Epithelial cell of prostate (primary cell): ENCODE measurements around the gene RNF130.
"Not testable (repeated sequence)": the region's sequence is repeated elsewhere in the genome, so short reads cannot be mapped to it uniquely, and the experiment has no call there.

ENCODE experiments used
- DNase-seq: peaks from one replicate; pipeline ENCODE4 v3.0.0-alpha.2; 2011; ENCODE audit warnings: low read depth, low spot score
- H3K27ac ChIP-seq: fragments of 450-650 bp; 2 replicates; pipeline ENCODE4 v1.5.1; 2017; ENCODE audit warnings: mild to moderate bottlenecking

RNF130 gene

DNA sequence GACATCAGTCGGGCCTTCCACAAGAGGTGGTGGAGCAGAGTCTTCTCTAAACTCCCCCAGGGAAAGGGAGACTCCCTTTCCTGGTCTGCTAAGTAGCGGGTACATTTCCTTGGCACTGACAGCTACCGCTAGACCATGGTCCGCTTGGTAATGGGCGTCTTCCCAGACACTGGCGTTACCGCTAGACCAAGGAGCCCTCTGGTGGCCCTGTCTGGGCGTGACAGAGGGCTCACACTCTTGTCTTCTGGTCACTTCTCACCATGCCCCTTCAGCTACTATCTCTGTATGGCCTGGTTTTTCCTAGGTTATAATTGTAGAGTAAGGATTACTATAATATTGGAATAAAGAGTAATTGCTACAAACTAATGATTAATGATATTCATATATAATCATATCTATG is 81.0 kb downstream of the RNF130 start:
- H3K27ac ChIP-seq, DNase-seq: not testable (repeated sequence)

DNA sequence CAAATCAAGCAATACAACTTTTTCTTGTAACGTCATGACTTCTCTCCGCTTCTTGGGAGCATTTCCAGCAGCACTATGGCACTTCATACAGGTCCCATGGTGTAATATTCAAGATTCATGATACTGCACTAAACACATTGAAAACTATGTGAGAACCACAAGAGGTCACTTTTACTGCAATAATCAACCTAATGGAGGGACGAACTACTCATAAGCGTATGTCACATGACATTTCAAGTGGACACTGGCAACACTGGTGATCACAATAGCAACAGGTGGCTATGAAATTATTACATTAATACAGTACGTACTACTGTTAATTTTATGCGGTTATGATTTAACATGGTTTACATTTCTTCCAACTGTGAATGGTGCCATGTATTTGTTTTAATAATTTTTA is 85.2 kb downstream of the RNF130 start:
- no peak for DNase-seq
- no peak overlapping the region for H3K27ac ChIP-seq

DNA sequence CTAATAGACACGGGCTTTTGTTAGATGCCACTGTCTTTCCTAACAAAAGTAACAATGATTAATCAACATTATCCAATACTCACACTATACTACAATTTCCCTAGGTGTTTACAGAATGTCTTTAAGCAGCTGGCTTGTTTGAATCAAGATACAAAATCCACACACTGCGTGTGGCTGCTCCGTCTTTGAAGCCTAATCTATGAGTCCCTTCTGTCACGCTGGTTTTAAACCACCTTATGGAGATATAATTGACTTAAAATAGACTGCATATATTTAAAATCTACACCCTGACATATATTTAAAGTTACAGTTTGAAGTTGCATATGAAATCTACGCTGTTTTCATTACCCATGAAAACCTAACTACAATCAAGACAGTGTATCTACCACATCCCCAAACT is 89.9 kb downstream of the RNF130 start:
- no peak for DNase-seq
- no peak overlapping the region for H3K27ac ChIP-seq

DNA sequence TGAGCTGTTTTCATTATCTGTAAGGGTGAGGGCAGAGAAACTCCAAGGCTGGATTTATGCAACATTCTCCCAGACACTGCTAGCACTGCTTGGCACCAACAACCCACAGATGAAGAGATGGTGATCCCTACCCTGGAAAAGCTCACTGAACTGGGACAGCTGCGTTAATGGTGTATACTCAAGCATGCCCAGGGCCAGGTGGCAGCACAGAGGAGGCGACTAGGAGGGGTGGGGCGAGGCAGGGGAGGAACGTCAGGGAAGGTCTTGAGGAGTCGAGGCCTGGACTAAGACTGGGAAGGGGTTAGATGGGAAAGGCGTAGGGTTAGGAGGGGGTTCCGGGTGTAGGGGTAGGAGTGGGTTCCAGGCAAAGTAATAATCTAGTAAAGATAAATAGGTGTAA is 90.8 kb downstream of the RNF130 start:
- no peak overlapping the region for H3K27ac ChIP-seq
- no peak for DNase-seq

DNA sequence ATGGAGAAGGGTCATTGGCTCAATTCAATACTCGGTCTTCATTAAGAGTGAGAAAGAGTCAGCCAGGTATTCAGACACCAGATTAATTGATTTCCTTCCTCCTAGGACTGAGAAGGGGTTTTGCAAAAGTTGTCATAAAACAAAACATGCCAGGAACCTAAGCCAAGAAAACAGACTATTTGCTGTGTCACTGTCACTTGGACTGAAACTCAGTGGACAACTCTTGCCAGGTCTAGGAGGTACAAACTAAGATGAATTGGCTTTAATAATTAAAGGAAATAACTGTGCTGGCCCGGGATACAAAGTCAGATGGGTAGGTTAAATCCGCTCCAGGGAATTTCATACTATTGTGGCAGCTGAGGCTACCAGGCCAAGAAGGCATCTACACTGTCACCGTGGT is 92.8 kb downstream of the RNF130 start:
- DNase-seq: no peak
- H3K27ac ChIP-seq: no peak overlapping the region

DNA sequence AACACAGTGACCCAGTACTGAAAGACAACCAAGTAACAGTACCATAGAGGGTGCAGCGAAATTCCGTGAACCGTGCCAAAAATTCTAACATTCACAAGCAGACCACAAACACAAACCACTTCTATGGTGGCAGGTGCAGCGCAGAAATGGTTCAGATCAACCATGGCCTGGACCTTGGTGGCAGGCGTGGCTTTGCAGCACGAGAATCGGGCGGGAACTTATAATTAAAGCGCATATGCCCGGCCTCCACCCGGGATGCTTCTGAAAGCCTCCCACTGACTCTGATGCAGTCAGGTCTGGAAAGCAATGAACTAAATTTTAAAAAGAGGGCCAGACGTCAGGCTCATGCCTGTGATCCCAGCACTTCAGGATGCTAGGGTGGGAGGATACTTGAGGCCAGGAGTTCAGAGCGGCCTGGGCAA is 95.8 kb downstream of the RNF130 start:
- DNase-seq: no peak
- H3K27ac ChIP-seq: no peak overlapping the region

DNA sequence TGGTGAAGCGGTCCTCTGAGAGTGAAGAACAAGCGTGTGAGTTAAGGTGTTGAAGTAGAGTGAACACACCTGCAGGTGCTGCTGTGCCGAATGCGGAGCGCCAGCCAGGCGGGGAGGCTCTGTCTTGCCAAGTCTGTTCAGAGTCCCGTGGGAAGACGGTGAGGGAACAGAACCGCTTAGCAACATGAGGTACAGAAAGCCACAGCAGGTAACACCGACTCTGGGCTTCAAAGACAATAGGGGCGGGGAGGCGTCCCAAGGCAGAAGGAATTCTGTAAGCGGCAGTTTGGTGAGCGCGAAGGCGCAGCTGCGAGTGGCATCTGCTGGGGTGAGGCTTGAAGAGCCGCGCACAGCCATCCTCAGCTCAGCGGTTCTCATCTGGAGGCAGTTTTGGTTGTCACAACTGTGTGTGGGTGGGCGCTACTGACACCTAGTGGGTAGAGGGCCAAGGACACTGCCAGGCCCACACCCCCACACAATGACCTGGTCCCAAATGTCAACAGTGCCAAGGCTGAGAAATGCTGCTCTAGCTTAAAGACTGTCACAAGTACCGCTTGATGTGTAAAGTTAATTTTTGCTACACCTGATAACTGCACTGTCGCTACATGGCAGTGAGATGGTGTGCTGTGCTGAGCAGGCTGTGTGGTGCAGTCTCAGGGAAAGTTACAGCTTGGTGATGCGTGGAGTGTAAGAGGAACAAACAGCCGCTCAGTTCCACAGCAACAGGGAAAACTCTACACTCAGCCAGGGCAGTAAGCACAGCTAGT is 96.4 kb downstream of the RNF130 start:
- H3K27ac ChIP-seq: no peak overlapping the region
- no peak for DNase-seq

DNA sequence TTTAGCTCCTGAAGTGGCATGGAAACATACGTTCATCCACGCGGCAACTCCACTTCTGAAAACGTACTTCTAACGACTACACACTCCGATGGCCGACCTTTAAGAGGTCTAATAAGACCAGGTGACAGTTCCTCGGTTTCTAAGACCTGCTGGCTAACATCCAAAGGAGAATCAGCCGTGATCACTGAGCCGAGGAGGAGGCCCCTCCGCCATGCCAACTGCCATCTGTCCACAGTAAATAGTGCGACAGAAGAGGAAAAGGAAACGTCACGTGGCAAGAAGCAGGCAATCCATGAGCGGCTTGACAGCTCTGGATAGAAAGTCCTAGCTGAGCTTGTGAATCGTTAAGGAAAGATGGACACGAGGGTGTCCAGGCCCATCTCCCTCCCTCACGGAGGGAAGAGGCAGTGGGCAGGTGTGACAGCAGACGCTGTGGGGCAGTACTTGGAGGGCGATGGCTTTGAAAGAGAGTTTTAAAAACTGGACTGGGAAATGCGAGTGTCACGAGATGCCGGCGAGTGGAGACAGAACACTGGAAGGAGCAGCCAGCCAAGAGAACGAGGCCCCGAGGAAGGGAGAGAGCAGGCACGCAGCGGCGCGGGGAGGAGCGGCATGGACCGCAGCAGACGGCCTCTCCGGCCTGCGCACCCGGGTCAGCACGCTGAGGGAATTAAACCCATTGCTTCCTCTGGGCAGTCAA is 97.2 kb downstream of the RNF130 start:
- DNase-seq: no peak
- H3K27ac ChIP-seq: no peak overlapping the region

DNA sequence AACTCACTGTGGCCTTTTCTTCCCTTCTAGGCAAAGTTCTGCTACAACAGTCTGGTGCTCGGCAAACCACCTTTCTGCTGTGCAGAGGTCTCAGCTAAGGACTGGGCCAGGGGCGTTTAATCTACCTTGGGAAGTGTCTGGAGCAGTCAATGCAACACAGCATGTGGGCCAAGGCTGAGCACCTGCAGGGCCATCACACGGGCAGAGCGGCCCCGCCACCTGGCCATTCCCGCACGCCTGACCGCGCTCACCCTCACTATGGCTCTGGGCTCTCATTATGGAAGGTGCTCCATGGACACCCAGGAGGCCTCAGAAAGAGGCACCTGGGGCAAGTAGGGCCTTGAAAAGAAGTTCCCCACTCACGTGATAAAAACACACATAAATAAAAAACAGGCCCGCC is 98.2 kb downstream of the RNF130 start:
- no peak for DNase-seq
- no peak overlapping the region for H3K27ac ChIP-seq

DNA sequence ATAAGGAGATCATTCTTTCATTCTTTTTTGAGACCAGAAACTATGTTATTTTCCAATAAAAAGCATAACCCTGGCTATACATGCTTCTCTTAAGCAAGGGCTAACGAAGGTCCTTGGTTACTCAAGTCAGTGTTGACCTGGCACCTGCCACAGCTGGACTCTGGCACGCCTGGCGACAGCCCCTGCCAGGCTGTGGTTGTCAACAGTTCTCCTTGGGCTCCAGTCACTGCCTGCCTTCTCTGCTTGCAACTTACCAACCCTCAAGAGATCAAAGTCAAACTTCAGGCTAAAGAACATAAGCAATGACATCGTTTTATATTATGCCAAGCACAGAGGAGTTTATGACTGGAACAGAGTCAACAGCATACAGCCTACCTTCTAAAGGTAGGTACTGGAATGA is 102.4 kb downstream of the RNF130 start:
- no peak for DNase-seq
- no peak overlapping the region for H3K27ac ChIP-seq

DNA sequence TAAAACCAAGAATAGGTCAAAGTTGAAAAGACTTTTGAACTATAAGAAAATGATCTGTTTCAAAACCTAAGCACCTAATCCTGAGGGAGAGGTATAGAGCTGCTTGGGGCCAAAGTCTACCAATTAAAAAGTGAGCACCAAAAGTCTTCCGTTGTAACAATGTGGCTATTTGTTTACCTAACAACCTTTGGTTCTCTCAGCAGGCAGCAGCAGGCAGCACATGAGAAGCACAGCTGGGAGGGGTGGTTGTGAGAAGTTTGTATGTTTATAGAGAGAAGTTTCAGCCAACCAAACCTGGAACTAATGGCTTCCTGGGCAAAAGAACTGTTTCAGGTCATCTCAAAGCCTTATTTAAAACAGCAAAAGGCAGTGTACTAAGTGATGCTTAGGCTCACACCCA is 104.1 kb downstream of the RNF130 start:
- no peak for DNase-seq
- no peak overlapping the region for H3K27ac ChIP-seq

DNA sequence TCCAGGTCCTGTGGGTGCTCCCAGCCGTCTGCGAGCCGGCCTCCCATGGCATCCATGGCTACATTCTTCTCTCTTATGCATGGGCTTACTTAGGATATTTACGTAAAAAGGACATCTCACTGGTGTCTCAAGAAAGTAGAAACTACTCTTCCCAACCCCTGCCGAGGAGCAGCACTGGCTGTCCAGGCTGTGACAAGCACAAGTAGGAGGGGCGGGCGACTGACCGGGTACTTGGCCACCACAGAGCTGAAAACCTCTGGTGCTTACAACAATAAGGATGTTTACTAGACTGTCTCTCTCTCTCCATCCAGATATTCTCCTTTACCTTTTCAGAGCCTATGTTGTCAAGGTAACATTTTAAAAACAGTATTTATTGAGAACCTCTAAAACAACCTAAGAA is 107.5 kb downstream of the RNF130 start:
- no peak for DNase-seq
- H3K27ac ChIP-seq: no peak overlapping the region

DNA sequence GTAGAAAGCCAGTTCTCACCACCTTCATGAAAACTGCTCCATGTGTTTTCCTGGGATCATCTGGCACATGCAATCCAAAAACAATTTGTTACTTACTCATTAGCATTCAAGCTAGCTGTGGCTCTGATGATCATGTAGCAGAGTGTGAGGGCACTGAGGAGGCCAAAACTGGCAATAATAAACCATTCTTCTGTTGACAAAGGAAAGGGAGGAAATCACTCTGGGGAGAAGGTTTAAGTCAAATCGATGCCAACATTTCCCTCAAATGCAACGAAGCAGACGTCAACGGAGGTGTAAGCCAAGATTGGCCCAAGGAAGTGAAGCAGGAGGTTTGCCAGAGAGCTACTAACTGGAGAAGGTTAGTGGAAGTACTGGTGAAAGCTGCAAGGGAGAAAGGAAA is 108.2 kb downstream of the RNF130 start:
- no peak overlapping the region for H3K27ac ChIP-seq
- DNase-seq: no peak

DNA sequence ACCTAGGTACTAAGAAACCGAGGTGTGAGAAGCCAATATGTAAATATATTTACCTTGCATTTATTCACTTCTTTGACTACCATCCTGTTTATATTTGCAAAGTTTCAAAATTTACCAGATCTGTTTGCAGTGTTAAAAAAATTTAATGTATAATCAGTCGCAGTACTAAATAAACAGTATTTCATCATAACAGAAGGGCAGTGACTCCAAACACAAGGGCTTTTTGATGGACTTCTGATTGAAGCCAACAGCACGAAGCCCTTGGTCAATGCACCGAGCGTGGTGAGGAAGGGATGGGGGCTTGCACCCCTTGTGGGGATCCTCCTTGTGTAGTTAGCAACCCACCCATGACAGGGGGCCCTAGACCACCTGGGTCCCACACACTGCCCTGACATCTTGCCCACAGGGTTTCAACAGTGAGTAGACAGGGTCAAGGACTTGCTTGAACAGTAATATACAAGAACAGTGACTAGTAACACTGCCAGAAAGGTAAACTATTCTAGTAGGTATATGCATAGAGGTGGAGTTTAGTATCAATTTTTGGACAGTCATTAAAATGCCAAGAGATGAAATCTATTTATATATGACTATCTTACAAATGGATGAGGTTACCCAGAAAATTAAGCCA is 111.2 kb downstream of the RNF130 start:
- DNase-seq: no peak
- H3K27ac ChIP-seq: no peak overlapping the region

DNA sequence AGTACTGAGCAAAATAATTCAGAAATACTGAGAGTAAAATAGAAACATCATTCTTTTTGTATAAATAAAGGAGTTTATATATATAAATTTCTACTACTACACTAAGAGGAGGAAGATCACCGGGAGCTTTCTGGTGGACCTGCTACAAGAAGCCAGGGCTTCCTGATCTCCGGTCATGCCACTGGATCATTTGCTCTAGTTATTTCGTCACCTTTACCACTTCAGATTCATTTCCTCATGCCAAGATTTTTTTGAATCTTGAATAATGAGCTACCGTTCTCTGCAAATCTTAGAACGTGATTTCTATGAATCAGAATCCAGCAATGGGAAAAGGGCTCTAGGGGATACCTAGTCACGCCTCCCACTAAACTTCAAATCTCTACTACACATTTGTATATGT is 111.9 kb downstream of the RNF130 start:
- H3K27ac ChIP-seq: no peak overlapping the region
- no peak for DNase-seq

DNA sequence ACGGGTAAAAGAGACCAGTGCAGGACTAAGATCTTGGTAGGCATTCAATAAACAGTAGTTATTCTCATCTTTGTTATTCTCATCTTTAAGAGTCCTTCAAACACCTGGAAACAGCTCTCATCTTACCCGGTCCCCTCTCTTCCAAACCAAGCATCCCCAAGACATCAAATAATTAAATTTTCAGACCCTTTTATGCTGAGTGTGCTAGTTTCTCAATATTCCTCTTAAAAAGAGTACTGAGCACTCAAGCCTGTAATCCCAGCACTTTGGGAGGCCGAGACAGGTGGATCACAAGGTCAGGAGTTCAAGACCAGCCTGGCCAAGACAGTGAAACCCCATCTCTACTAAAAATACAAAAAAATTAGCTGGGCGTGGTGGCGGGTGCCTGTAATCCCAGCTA is 112.4 kb downstream of the RNF130 start:
- not testable (repeated sequence) for H3K27ac ChIP-seq, DNase-seq

DNA sequence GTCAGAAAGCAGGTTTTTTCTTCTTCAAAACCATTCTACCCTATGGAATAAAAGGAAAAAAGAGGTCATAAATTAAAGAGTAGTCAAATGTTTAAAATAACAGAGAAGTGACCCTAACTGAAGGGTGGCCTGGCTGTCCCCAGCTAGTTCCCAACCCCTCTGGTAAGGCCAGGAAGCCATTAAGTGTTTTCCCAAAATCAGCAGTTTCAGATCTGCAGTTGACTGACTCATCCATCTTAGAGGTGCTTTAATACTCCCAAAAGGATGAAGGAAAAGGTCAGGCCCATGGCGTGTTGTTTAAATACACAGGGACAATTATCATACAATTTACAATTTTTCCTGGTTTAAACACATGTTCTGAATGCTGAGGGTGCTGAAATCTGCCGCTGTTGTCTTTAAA is 115.9 kb downstream of the RNF130 start:
- no peak for DNase-seq
- H3K27ac ChIP-seq: no peak overlapping the region

DNA sequence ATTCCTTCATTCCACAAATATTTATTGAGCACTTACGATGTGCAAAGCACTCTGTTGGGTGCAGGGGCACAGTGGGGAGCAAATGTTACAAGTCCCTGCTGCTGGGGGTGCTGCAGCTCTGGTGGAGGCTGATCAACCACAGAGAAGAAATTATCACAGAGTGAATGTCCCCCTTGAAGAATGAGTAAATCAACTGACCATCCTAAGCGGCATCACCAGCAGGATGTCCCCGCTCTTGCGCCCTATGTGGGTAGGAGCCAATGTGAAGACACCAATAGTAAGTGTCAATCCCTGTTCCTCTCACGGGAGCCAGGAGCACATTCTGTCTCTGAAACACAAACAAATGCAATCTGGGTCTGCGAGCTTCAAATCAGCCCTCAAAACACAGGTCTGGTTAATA is 116.5 kb downstream of the RNF130 start:
- DNase-seq: no peak
- H3K27ac ChIP-seq: no peak overlapping the region

DNA sequence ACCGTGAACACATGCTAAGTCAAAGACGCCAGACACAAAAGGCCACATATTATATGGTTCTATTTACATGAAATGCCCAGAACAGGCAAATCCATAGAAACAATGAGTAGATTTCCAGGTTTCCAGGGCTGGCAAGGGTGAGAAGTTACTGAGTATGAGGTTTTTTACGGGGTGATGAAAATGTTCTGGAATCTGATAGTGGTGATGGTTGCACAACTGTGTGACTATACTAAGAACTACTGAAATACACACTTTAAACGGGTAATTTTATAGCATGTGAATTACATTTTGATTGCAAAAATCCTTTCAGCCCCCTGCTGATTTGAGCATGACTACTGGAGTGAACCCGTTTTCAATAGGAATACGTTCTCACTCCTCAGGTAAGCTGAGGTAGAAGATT is 117.1 kb downstream of the RNF130 start:
- no peak overlapping the region for H3K27ac ChIP-seq
- no peak for DNase-seq

DNA sequence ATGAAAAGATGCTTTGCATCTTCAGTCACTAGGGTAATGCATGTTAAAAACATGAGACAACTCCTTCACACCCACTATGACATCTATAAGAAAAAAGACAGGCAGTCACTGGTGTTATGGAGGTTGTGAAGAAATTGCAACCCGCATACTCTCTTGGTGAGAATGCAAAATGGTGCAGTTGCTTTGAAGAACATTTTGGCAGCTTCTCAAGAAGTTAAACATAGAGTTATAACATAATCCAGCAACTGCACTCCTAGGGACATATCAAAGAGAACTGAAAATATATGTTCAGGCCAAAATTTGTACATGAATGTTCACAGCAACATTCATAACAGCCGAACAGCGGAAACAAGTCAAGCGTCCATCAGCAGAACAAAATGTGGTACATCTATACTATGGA is 117.6 kb downstream of the RNF130 start:
- no peak for DNase-seq
- no peak overlapping the region for H3K27ac ChIP-seq

DNA sequence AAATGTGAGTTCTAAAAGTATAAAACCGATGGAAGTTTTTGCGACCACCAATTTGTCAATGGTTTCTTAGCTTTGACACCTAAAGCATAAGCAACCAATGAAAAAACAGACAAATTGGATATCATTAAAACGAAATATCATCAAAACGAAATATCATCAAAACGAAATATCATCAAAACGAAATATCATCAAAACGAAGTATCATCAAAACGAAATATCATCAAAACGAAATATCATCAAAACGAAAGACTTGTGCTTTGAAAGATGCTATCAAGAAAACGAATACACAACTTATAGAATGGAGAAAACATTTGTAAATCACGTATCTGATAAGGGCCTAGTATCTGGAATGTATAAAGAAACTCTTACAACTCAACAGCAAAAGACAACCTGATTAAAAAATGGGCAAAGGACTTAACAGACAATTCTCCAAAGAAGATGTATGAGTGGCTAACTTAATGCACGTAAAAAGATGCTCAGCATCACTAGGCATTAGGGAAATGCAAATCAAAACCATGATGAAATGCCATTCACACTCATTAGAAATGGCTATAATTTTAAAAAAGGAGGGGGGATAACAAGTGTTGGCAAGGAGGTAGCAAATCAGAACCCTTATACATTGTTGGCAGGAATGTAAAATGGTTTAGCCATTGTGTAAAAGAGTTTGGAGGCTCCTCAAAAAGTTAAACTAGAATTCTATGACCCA is 134.4 kb downstream of the RNF130 start:
- no peak for DNase-seq
- no peak overlapping the region for H3K27ac ChIP-seq
